ENCODE data around the gene EHBP1L1.

EHBP1L1 gene

DNA sequence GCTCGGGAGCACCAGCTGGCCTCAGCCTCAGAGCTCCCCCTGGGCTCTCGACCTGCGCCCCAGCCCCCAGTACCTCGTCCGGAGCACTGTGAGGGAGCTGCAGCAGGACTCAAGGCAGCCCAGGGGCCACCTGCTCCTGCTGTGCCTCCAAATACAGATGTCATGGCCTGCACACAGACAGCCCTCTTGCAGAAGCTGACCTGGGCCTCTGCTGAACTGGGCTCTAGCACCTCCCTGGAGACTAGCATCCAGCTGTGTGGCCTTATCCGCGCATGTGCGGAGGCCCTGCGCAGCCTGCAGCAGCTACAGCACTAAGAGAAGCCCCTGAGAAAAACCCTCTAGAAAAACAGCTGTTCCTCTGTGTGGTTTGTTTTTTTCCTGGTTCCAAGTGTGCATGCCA is 4.4 kb upstream of the EHBP1L1 start:
- DNase-seq (ENCODE audit: insufficient read length, low spot score) (no peak), FAIRE-seq (no peak)

DNA sequence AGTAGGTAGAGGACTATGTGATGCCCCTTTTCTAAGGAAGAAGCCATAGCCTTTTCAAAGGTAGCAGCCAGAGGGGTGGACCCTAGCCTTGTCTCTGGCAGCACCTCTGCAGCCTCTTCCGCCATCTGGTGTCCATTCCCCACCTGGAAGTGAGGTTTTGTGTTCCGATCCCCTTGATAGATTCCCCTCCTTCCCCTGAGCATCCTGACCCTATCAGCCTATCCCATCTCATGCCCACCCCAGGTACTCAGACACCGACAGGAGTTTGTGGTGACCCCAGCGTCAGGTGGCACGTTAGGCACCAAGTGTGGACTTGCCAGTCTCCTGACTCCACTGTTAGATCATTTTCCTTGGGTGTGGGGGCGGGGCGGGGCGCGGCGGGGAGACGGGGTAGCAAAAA is 3.9 kb upstream of the EHBP1L1 start:
- TF ChIP-seq POLR2A (IDR thresholded peaks at IDR 0.05; ENCODE audit: low read depth, low read length) (no peak), SPI1 (IDR thresholded peaks at IDR 0.05; ENCODE audit: low read depth, low read length) (no peak), TAF1 (IDR thresholded peaks at IDR 0.05; ENCODE audit: low read depth, low read length) (no peak), POLR2AphosphoS5 (IDR thresholded peaks at IDR 0.05; ENCODE audit: low read depth, low read length) (no peak), POU2F2 (IDR thresholded peaks at IDR 0.05; ENCODE audit: low read depth, low read length) (no peak), PAX5 (IDR thresholded peaks at IDR 0.05; ENCODE audit: insufficient read depth, low read length, severe bottlenecking) (no peak)
- FAIRE-seq (no peak), DNase-seq (ENCODE audit: insufficient read length, low spot score) (no peak)

More for the DNA sequence above, 4.4 kb upstream of the EHBP1L1 start:
- no peak for TF ChIP-seq TAF1 (IDR thresholded peaks at IDR 0.05; ENCODE audit: low read depth, low read length)
- TF ChIP-seq SPI1 (IDR thresholded peaks at IDR 0.05; ENCODE audit: low read depth, low read length) = no peak
- no peak for TF ChIP-seq PAX5 (IDR thresholded peaks at IDR 0.05; ENCODE audit: insufficient read depth, low read length, severe bottlenecking)
- TF ChIP-seq POU2F2 (IDR thresholded peaks at IDR 0.05; ENCODE audit: low read depth, low read length) = no peak
- TF ChIP-seq POLR2AphosphoS5 (IDR thresholded peaks at IDR 0.05; ENCODE audit: low read depth, low read length) = no peak
- no peak for TF ChIP-seq POLR2A (IDR thresholded peaks at IDR 0.05; ENCODE audit: low read depth, low read length)

DNA sequence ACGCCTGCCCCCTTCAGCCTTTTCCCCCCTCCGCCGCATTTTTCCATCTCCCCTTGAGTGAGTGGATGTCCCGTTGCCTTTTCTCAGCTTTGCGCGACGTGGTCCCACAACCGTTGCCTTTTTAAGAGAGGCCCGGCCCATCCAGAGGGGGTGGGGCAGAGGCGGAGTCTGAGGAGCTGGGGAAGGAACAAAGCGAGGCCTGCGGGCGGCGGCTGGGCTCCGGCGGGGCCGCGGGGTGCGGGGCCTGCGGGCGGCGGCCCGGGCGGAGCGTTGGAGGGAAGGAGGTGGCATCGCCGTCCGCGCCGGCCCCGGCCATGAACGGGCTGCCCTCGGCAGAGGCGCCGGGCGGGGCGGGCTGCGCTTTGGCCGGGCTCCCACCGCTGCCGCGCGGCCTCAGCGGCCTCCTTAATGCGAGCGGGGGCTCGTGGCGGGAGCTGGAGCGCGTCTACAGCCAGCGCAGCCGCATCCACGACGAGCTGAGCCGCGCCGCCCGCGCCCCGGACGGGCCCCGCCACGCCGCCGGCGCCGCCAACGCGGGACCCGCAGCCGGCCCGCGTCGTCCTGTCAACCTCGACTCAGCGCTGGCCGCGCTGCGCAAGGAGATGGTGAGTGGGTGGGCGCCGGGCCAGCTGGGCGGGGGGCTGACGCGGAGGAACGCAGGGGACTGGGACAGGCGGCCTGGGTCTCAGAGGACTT is 3.3 kb upstream of the EHBP1L1 start, which contains the start of gene FAM89B:
TSS of gene FAM89B (plus strand) at position 183 of the 696 bp plus-strand sequence. CDS start at position 315, 132 bp downstream.
- DNase-seq (ENCODE audit: insufficient read length, low spot score) = no peak
- TF ChIP-seq POU2F2 (IDR thresholded peaks at IDR 0.05; ENCODE audit: low read depth, low read length) = no peak
- no peak for FAIRE-seq

DNA sequence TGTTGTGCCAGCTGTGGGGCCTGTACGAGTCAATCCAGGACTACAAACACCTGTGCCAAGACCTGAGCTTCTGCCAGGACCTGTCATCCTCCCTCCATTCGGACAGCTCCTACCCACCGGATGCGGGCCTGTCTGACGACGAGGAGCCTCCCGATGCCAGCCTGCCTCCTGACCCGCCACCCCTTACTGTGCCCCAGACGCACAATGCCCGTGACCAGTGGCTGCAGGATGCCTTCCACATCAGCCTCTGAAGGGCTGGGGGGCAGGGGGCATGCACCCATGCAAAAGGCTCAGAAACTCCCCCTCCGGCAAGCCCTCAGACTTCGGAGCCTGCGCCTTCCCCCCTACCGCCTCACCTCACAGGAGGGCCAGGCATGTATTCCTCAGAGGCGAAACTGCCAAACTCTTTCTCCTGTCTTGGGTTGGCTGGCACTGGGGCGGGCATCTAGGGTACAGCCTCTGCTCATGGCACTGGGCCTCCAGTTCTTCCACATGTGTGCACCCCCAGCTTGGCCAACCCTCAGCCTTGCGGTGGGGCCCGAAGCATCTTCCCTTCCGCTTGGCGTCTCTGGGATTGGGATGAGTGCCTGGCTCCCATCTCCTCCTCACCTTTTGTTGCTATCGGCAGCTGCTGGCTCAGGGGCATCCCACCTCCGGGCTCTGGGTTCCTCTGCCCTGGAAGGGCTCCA is 2.3 kb upstream of the EHBP1L1 start:
- DNase-seq (ENCODE audit: insufficient read length, low spot score) (no peak), FAIRE-seq (no peak)
- TF ChIP-seq TAF1 (IDR thresholded peaks at IDR 0.05; ENCODE audit: low read depth, low read length) (no peak), PAX5 (IDR thresholded peaks at IDR 0.05; ENCODE audit: insufficient read depth, low read length, severe bottlenecking) (no peak)

DNA sequence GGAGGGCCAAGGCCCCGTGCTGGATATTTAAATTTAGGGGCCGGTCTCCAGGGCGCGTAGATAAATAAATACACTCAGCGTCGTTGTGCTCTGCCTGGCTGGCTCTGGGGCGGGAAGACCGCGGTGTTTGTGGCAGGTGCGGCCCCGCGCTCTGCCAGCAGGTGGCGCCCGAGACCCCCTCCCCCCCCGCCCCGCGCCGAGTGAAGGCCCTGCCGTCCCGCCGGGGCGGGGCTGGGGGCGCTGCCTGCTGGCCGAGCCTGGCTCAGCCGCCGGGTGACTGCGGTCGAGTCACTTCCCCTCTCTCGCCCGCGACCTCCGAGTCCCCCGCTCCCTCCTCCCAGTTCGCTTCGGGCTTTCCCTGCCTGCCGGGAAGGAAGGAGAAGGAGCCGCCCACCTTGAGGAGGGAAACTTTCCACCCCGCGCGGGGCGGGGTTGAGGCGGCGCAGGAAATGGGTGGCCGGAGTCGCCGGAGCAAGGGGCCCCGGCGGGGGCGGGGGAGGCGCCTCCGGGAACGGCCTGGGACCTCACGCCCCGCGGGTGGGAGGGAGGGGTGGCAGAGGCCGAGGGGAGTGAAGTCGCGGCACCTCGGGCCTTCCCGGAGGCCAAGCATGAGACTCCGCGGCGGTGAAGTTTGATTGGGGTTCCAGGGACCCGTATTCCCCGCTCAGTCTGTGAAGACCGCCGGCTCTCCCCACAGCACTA is 1.6 kb upstream of the EHBP1L1 start:
- DNase-seq (ENCODE audit: insufficient read length, low spot score) (peak; percentile 96), FAIRE-seq (peak; percentile 89)
- TF ChIP-seq POLR2A (IDR thresholded peaks at IDR 0.05; ENCODE audit: low read depth, low read length) (no peak), POU2F2 (IDR thresholded peaks at IDR 0.05; ENCODE audit: low read depth, low read length) (no peak), SPI1 (IDR thresholded peaks at IDR 0.05; ENCODE audit: low read depth, low read length) (peak; percentile 90), POLR2AphosphoS5 (IDR thresholded peaks at IDR 0.05; ENCODE audit: low read depth, low read length) (no peak)

DNA sequence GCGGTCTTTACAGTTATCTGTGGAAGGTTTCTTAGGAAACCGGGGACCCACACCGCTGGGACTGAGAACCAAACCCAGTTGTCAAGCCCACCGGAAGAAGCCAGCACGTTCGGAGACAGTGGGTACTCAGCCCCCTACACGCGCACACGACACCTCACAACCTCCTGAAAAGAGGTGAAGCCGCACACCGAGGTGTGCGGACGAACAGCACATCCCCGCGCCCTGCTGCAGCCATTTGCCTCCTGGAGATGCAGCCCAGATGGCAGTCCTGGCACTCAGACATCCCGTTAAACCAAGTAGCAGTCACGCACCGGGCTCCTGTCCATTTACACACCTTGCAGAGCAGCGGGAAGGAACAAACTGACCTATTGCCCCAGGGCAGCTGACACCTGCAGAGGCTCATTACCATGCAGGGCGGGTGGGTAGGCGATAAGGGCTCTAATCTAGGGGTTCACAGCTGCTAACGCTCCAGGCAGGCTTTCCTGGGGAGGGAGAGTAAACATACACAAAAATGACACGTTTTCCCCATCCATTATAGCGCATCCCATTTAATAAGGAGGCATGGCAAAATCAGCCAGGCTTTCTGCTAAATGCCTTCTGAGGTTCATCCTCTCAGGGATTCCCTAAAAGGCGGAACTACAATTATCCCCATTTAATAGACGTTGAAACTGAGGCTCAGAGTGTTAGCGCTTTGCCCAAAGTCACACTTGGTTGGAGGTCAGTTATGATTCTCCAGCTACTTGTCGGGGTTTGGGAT is 864 bp upstream of the EHBP1L1 start:
- no peak for DNase-seq (ENCODE audit: insufficient read length, low spot score)
- no peak for TF ChIP-seq SPI1 (IDR thresholded peaks at IDR 0.05; ENCODE audit: low read depth, low read length)
- peak; percentile 9; the same call in 1 of the 2 replicates for TF ChIP-seq POU2F2 (IDR thresholded peaks at IDR 0.05; ENCODE audit: low read depth, low read length)
- FAIRE-seq = peak; percentile 47

DNA sequence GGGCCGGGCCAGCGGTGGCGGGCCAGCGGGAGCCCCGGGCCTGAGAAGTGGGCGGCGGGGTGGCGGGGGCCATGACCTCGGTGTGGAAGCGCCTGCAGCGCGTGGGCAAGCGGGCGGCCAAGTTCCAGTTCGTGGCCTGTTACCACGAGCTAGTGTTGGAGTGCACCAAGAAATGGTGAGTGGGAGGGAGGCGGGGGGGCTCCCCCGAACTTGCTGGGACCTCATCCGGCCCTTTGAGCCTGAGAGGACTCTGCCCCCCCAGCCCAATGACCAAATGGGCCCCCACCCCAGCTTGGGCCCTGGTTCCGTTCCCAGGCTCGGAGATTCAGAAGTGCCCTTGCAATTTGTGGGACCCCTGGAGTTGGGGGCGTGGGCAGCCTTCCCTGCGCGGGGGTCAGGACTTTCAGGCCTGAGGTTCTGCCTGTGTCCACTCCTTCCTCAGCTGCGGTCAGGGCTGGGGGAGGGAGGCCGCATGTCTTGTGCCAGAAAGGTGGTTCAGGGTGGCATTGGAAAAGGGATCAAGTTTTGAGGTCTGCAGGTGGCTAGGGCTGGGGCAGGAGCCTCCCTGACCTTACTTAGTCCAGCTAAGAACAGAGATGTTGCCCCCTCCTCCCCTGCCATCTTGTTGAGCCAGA is 496 bp downstream of the EHBP1L1 start:
- TF ChIP-seq POU2F2 (IDR thresholded peaks at IDR 0.05; ENCODE audit: low read depth, low read length) = no peak
- no peak for TF ChIP-seq SPI1 (IDR thresholded peaks at IDR 0.05; ENCODE audit: low read depth, low read length)
- no peak for TF ChIP-seq POLR2AphosphoS5 (IDR thresholded peaks at IDR 0.05; ENCODE audit: low read depth, low read length)
- 0 out of 2 replicates have a peak, but pooled peaks have one; percentile 5 for TF ChIP-seq POLR2A (IDR thresholded peaks at IDR 0.05; ENCODE audit: low read depth, low read length)
- TF ChIP-seq PAX5 (IDR thresholded peaks at IDR 0.05; ENCODE audit: insufficient read depth, low read length, severe bottlenecking) = no peak
- no peak for DNase-seq (ENCODE audit: insufficient read length, low spot score)
- peak; percentile 16 for FAIRE-seq

DNA sequence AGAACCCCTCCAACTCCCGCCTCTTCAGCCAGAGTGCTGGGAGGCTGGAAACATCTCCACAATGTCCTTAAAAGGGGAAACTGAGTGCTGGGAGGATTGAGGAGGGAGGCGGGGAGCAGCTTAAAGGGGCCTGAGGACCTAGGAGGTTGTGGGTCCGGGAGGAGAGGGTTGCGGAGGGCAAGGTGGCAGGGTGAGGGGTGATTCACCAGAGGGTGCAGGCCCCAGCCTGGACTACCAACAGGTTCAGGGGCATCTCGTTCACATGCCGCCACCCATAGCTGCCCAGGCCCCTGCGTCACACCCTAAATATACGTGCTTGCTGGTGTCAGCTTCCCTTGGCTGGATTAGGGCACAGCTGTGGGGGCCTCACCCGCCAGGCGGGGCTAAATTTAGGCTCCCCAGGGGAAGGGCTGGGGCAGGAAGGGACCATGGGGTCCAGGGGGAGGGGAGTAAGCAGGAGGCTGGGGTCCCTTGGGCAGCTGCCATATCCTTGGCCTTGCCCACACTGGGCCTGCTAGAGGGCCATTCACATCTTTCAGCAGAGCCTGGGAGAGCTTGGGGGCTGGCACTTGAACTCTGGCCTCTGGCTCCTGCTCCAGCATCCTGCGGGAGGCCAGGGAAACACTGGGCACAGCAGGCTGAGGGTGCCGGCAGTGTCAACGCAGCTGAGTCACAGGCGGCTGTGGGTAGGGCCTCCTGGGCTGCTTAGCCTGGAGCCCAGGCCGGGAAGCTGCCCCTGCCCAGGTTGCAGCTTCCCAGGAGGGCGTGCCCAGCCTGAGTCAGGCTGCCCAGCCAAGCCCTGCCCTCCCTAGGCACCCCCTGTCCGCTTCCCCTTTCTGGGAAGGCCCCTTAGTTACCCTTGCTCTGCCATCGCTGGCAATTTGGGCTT is 1.3 kb downstream of the EHBP1L1 start:
- peak; percentile 76 for FAIRE-seq
- DNase-seq (ENCODE audit: insufficient read length, low spot score) = no peak
- TF ChIP-seq POLR2AphosphoS5 (IDR thresholded peaks at IDR 0.05; ENCODE audit: low read depth, low read length) (peak; percentile 19; the same call in 1 of the 2 replicates), SPI1 (IDR thresholded peaks at IDR 0.05; ENCODE audit: low read depth, low read length) (peak; percentile 68), PAX5 (IDR thresholded peaks at IDR 0.05; ENCODE audit: insufficient read depth, low read length, severe bottlenecking) (no peak)

DNA sequence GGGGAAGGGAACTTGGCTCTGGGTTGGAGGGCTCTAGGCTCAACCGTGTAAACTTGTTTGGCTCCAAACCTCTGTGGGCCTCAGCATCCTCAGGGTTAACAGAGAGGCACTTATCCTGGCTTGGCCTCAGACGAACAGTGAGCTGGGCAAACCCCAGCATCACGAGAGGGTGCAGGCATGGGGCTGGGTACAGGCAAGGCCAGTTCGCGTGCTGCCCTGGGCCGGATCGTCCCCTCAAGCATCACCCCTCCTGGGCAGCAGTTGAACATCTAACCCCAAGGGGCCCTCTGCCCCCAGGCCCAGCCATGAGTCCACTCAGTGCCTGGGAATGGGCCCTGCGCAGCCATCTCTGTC is 1.9 kb downstream of the EHBP1L1 start:
- no peak for DNase-seq (ENCODE audit: insufficient read length, low spot score)
- no peak for FAIRE-seq
- TF ChIP-seq PAX5 (IDR thresholded peaks at IDR 0.05; ENCODE audit: insufficient read depth, low read length, severe bottlenecking) = no peak
- no peak for TF ChIP-seq POLR2A (IDR thresholded peaks at IDR 0.05; ENCODE audit: low read depth, low read length)
- TF ChIP-seq POLR2AphosphoS5 (IDR thresholded peaks at IDR 0.05; ENCODE audit: low read depth, low read length) = no peak
- TF ChIP-seq SPI1 (IDR thresholded peaks at IDR 0.05; ENCODE audit: low read depth, low read length) = no peak
- TF ChIP-seq TAF1 (IDR thresholded peaks at IDR 0.05; ENCODE audit: low read depth, low read length) = no peak
- no peak for TF ChIP-seq POU2F2 (IDR thresholded peaks at IDR 0.05; ENCODE audit: low read depth, low read length)

Measured in GM12891 (cell line).